ENCODE results near the gene UBL5.
A peak's percentile ranks its signal among the peaks of the same experiment; 100 is the strongest.
"Not testable (repeated sequence)": the region's sequence is repeated elsewhere in the genome, so short reads cannot be mapped to it uniquely, and the experiment has no call there.

Gene UBL5

DNA sequence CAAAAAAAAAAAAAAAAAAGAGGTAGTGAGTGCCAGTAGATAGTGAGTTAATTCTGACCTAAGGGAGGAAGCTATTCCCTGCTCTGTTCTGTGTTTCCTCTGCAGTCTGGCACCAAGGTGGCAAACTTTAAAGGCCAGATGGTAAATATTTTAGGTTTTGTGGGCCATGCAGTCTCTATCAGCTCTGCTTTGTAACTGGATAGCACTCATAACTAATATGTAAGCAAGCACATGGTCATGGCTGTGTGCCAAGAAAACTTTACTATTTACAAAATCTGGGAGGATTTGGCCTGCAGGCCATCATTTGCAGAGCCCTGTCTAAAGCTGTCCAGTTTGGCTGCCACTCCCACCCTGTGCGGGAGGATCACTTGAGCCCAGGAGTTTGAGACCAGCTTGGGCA is 11.7 kb downstream of the UBL5 start:
- H3K27ac ChIP-seq: peak overlapping the region; percentile 71
- TF ChIP-seq, protein P1, sequence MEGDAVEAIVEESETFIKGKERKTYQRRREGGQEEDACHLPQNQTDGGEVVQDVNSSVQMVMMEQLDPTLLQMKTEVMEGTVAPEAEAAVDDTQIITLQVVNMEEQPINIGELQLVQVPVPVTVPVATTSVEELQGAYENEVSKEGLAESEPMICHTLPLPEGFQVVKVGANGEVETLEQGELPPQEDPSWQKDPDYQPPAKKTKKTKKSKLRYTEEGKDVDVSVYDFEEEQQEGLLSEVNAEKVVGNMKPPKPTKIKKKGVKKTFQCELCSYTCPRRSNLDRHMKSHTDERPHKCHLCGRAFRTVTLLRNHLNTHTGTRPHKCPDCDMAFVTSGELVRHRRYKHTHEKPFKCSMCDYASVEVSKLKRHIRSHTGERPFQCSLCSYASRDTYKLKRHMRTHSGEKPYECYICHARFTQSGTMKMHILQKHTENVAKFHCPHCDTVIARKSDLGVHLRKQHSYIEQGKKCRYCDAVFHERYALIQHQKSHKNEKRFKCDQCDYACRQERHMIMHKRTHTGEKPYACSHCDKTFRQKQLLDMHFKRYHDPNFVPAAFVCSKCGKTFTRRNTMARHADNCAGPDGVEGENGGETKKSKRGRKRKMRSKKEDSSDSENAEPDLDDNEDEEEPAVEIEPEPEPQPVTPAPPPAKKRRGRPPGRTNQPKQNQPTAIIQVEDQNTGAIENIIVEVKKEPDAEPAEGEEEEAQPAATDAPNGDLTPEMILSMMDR (conservative IDR thresholded peaks at IDR 0.05): no peak

GRCh38 chr19:9842834-9843625 is 15.3 kb downstream of the UBL5 start:
- TF ChIP-seq, protein P1 (conservative IDR thresholded peaks at IDR 0.05): no peak
- H3K27ac ChIP-seq: no peak overlapping the region

DNA sequence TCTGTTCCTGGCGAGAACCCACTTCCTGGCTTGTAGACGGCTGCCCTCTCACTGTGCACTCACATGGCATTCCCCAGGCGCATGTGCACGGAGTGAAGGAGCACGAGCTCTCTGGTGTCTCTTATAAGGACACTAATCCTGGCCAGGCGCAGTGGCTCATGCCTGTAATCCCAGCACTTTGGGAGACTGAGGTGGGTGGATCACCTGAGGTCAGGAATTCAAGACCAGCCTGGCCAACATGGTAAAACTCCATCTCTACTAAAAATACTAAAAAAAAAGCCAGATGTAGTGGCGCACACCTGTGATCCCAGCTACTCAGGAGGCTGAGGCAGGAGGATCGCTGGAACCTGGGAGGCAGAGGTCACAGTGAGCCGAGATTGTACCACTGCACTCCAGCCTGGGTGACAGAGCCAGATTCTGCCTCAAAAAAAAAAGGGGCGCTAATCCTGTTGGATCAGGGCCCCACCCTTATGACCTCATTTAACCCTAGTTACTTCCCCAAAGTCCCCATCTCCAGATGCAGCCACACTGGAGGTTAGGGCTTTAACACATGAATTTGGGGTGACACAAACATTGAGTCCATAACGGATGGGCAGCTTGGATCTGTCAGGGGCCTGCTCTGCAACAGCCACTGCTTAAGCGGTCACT is 16.0 kb downstream of the UBL5 start:
- not testable (repeated sequence) for H3K27ac ChIP-seq

- TF ChIP-seq, protein P1 (conservative IDR thresholded peaks at IDR 0.05): peak; percentile 62
- H3K27ac ChIP-seq: no peak overlapping the region
Measured at GRCh38 chr19:9847087-9847671, 19.5 kb downstream of the UBL5 start.

DNA sequence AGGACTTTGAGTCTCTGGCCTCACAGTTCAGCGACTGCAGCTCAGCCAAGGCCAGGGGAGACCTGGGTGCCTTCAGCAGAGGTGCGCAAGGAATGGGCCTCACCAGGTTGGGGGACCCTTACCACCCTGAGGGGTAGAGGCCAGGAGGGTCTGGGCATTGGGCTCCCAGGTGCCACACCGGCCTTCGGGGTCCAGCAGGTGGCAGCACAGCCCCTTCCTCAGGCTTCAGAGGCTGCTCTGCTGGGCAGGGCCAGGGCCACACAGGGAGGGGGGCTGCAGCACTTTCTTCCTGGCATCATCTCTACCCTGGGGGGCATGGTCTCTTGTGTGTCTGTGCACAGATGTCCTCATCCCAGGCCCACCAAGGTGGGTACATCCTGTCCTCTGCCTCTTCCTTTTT is 20.3 kb downstream of the UBL5 start:
- no peak overlapping the region for H3K27ac ChIP-seq
- TF ChIP-seq, protein P1 (conservative IDR thresholded peaks at IDR 0.05): peak; percentile 77

DNA sequence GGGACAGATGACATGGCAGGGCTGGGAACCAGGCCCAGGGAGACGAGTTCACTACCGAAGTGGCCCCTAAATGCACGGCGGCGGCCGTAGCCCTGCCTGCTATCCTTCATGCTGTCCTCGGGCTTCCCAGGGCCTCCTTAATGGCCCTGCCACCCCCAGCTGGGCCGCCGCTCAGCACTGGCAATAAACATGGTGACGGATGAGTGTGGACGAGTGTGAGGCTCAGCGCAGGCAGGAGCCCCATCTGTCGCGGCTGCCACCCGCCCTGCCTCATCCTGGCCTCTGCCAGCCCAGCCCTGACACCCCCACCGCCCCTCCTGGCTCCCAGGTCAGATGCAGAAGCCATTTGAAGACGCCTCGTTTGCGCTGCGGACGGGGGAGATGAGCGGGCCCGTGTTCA is 21.0 kb downstream of the UBL5 start:
- TF ChIP-seq, protein P1 (conservative IDR thresholded peaks at IDR 0.05): no peak
- H3K27ac ChIP-seq: no peak overlapping the region

DNA sequence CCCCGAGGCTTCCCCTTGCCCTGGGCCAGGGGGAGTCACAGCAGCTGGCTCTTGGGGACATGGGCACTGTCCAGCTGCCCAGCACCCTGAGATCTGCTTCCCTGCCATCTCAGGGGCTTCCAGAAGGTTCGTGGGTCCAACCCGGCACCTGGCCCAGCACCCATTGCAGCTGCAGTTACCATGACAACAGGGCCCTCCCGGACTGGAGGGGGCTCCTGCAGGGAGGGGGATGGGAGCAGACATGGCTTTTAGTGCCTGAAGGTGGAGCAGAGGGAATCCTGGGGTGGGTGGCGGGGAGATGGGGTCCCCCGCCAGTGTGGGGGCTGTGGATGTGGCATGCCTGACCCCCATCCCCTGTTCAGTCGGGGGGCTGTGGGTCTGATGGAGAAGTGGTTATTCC is 22.1 kb downstream of the UBL5 start:
- TF ChIP-seq, protein P1 (conservative IDR thresholded peaks at IDR 0.05): no peak
- H3K27ac ChIP-seq: no peak overlapping the region

Data from VCaP (cell line).